ACC112 (cell line): ENCODE results near the gene PODXL2.

ENCODE experiments used
- H2AFZ ChIP-seq: fragments of 200-600 bp; sonication (generic); one replicate; pipeline ENCODE4 v1.6.0; 2017; ENCODE audit warnings: antibody characterized with exemption, low read length; ENCODE audit not compliant: unreplicated experiment
- H3K27ac ChIP-seq: fragments of 200-600 bp; sonication (generic); 2 replicates; pipeline ENCODE4 v1.5.1; 2014; ENCODE audit warnings: low read depth, mild to moderate bottlenecking, antibody characterized with exemption, low read length, moderate library complexity
- H3K27me3 ChIP-seq: fragments of 200-600 bp; sonication (generic); 2 replicates; pipeline ENCODE4 v1.6.1; 2014; ENCODE audit warnings: mild to moderate bottlenecking, antibody characterized with exemption, low read length, moderate library complexity, mixed read lengths; ENCODE audit not compliant: insufficient read depth
- H3K36me3 ChIP-seq: fragments of 200-600 bp; sonication (generic); 2 replicates; pipeline ENCODE4 v1.6.1; 2016; ENCODE audit warnings: mild to moderate bottlenecking, antibody characterized with exemption, low read length, moderate library complexity, mixed read lengths; ENCODE audit not compliant: insufficient read depth
- H3K4me1 ChIP-seq: fragments of 200-600 bp; sonication (generic); one replicate; pipeline ENCODE4 v1.6.1; 2016; ENCODE audit warnings: low read length, mixed read lengths; ENCODE audit not compliant: insufficient read depth, unreplicated experiment, control insufficient read depth
- H3K4me3 ChIP-seq: fragments of 200-600 bp; sonication (generic); 2 replicates; pipeline ENCODE4 v1.5.1; 2014; ENCODE audit warnings: mild to moderate bottlenecking, low read depth, low read length
- H3K79me2 ChIP-seq: fragments of 200-600 bp; sonication (generic); one replicate; pipeline ENCODE4 v1.6.0; 2016; ENCODE audit warnings: low read length; ENCODE audit not compliant: control insufficient read depth, unreplicated experiment, insufficient read depth

The PODXL2 gene

GRCh38 chr3:127720161-127720823, 91.3 kb downstream of the PODXL2 start:
- Histone ChIP-seq H3K36me3 (no peaks in the 10 kb centered on the region), H2AFZ (no peak overlapping the region), H3K79me2 (no peaks in the 10 kb centered on the region), H3K4me1 (no peaks in the 10 kb centered on the region), H3K27ac (no peak overlapping the region), H3K4me3 (no peak overlapping the region), H3K27me3 (no peaks in the 10 kb centered on the region)

GRCh38 chr3:127720985-127721935, 92.3 kb downstream of the PODXL2 start:
- H3K27ac ChIP-seq = no peak overlapping the region
- no peaks in the 10 kb centered on the region for H3K4me1 ChIP-seq
- no peaks in the 10 kb centered on the region for H3K36me3 ChIP-seq
- H3K27me3 ChIP-seq = no peaks in the 10 kb centered on the region
- no peak overlapping the region for H2AFZ ChIP-seq
- no peak overlapping the region for H3K4me3 ChIP-seq
- H3K79me2 ChIP-seq = no peaks in the 10 kb centered on the region

DNA sequence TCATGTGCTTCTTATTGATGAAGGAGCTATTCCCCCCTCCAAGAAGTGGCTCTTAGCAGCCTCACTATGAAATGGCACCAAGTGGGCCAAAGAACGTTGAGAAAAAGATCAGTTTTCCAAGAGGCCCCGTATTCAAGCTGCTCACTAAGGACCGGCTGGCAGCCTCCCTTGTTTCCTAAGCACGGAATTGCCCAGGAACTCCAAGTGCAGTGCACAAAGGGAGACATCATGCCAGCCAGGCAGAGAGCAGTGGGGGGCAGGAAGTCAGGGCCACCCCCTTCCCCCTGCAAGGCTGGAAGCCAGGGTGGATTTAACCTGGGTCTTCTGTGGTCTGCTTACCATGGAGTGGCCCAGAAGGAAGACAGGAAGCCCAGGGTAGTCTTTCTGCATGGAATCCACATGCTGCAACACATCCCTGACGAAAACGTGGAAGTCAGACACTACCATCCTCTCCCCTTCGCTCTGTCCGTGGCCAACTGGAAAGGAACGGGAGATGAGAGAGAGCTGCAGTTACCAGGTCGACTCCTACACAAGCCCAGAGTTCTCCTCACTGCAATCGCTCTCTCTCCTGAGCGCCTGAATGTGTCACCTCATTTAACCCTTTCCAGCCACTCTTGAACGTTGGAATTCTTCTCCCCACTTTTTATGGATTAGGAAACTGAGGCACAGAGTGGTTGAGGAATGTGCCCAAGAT, 93.3 kb downstream of the PODXL2 start:
- no peak overlapping the region for H2AFZ ChIP-seq
- H3K4me1 ChIP-seq = no peaks in the 10 kb centered on the region
- H3K27me3 ChIP-seq = no peaks in the 10 kb centered on the region
- no peak overlapping the region for H3K4me3 ChIP-seq
- H3K36me3 ChIP-seq = no peaks in the 10 kb centered on the region
- no peak overlapping the region for H3K27ac ChIP-seq
- no peaks in the 10 kb centered on the region for H3K79me2 ChIP-seq
